Hematopoietic multipotent progenitor cell treated with erythropoietin and hydrocortisone succinate and interleukin-3 and kit ligand, for 8 days (in vitro differentiated cells): ENCODE data around the gene PRAMEF17.
"Not testable (repeated sequence)": the region's sequence is repeated elsewhere in the genome, so short reads cannot be mapped to it uniquely, and the experiment has no call there.

ENCODE experiments used
- DNase-seq: peaks from one replicate; pipeline ENCODE4 v3.0.0-alpha.2; 2015

Gene PRAMEF17

DNA sequence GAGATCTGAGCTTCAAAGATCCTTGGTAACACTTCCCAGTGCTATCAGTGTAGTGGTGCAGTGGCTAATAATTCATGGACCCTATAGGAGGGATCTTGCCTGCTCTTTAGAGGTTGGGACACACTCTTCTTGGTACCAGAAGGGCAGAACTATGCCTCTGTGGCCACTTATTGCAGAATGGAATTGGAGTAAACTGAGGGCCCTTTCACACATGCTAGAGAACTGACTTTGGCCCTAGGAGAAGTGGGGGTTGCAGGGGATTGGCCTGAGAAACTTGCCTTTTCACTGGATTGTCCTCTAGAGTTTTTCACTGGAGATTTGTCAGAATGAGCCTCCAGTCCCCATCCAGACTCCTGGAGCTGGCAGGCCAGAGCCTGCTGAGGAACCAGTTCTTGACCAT is at the start of gene PRAMEF17:
Gene PRAMEF17 (plus strand): TSS at position 301 of the 400 bp plus-strand sequence. CDS start 26 bp downstream, at position 327.
- DNase-seq = not testable (repeated sequence)

GRCh38 chr1:13342496-13342895 is 46.9 kb upstream of the PRAMEF17 start:
- DNase-seq = not testable (repeated sequence)

- not testable (repeated sequence) for DNase-seq
Measured at GRCh38 chr1:13347034-13347433, 42.4 kb upstream of the PRAMEF17 start, which contains the start of gene PRAMEF14. Gene PRAMEF14, minus strand, starts transcription at chr1:13347134. Its CDS starts 1,820 bp downstream, at chr1:13345314.

GRCh38 chr1:13353476-13353875 is 36.0 kb upstream of the PRAMEF17 start:
- DNase-seq = not testable (repeated sequence)

GRCh38 chr1:13354475-13354874 is 35.0 kb upstream of the PRAMEF17 start:
- not testable (repeated sequence) for DNase-seq

DNA sequence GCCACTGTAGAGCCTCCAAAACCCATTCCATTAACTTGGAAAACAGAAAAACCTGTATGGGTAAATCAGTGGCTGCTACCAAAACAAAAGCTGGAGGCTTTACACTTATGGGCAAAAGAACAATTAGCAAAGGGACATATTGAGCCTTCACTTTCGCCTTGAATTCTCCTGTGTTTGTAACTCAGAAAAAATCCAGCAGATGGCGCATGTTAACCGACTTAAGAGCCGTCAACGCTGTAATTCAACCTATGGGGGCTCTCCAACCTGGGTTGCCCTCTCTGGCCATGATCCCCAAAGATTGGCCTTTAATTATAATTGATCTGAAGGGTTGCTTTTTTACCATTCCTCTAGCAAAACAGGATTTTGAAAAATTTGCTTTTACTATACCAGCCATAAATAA is 32.7 kb upstream of the PRAMEF17 start:
- peak; percentile 69 for DNase-seq

GRCh38 chr1:13362364-13362763 is 27.1 kb upstream of the PRAMEF17 start:
- DNase-seq = not testable (repeated sequence)

GRCh38 chr1:13364928-13365327 is 24.5 kb upstream of the PRAMEF17 start:
- DNase-seq = not testable (repeated sequence)

DNA sequence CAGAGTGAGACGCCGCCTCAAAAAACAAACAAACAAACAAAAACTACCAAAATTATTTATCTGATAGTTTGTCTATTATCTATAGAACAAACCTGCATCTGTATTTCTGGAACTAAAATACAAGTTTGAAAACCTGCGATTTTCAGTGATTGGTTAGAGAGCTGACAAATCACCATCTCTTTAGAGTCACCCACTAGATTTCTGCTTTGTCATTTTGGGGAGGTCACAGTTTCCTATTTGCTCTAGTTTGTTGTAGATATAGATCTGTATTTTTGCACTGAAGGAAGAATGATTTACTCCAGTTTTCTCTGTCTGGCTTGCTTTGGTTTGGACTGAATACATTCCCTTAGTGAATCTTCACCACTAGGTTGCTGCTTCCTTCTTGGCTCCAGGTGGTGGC is 22.9 kb upstream of the PRAMEF17 start:
- not testable (repeated sequence) for DNase-seq

- DNase-seq = peak; percentile 50
Measured at GRCh38 chr1:13368544-13368943, 20.9 kb upstream of the PRAMEF17 start.

DNA sequence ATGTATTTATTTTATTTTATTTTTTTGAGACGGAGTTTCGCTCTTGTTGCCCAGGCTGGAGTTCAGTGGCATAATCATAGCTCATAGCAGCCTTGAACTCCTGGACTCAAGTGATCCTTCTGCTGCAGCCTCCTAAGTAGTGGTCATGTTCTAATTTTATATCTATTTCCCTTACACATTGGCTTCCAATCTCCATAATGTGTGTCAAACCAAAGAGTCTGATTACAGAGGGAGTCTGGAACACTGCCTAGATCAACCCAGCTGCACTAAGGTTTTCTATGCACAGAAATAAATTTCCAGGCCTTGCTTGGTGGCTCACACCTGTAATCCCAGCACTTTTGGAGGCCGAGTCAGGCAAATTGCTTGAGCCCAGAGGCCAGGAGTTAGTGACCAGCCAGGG is 10.4 kb upstream of the PRAMEF17 start:
- DNase-seq = not testable (repeated sequence)

DNA sequence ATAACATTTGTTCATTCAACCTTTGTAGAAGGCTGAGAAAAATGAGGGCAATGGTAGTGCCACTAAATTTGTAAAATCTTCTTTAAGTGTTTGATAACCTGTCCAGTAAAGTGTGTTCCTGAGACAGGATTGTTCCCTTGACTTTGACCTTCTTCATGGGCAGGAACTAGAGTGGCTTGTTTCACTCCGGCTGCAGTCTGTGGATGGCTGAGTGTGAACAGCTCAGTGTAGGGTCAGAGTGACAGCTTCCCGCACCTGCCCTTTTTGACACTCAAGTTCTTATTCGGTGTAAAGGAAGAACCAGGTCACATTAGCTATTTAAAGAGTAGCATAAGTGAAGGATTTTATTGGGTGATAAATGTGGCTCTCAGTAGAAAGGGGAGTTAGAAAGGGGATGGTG is 9.1 kb upstream of the PRAMEF17 start:
- DNase-seq = not testable (repeated sequence)

DNA sequence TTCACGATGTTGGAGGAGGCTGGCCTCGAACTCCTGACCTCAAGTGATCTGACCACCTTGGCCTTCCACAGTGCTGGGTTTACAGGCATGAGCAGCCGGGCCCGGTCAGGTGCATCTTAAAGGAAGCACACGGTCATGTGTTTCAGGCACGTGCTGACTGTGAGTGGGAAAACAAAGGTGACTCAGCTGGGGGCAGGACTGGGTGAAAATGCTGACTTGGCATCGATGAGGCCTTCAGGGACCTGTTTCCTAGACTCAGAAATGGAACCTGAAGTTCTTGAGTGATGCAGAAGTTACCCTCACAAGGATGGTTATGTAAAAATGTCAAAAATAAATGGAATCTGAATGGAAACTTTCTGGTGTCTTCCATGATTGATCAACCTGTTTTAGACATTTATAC is 3.6 kb downstream of the PRAMEF17 start:
- not testable (repeated sequence) for DNase-seq

DNA sequence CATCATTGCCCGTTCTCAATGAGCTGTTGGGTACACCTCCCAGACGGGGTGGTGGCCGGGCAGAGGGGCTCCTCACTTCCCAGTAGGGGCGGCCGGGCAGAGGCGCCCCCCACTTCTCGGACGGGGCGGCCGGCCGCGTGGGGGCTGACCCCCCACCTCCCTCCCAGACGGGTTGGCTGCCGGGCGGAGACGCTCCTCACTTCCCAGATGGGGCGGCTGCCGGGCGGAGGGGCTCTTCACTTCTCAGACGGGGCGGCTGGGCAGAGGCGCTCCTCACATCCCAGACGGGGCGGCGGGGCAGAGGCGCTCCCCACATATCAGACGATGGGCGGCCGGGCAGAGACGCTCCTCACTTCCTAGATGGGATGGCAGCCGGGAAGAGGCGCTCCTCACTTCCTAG is 5.3 kb downstream of the PRAMEF17 start:
- not testable (repeated sequence) for DNase-seq

GRCh38 chr1:13395311-13395710 is 5.9 kb downstream of the PRAMEF17 start:
- DNase-seq = not testable (repeated sequence)

DNA sequence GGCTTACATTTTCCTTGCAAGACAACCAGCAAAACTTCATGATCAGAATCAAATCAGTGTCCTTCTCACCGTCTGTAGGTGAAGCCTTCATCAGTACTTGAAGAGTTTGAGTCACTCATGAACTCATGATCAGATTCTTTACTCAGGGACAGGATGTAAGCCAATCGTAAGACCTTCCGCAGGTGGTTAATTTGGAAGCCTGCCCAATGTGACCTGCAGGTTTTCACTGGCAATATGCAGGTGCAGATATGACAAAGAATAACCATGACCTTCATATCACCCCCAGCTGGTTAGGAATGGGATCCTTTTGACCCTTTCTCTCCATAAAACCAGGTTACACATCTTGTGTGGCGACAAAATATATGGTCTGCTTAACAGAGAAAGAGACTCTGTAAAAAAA is 18.4 kb downstream of the PRAMEF17 start:
- no peak for DNase-seq

DNA sequence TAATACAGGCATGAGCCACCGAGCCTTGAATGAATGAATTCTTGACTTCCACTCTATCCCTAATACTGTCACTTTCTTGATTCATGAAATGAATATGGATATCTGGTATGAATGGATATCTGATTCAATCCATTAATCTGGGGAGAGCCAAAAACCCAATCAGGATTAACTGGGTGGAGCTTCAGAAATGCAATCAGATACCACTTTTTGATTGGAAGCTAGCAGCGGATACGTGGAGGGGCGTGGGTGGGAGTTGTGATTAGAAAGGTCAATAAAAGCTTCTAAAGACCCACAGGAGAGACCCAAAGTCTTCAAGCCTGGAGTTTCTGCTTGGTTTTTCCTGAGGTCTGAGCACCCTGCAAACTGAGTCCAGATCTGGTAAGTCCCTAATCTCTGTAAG is 20.7 kb downstream of the PRAMEF17 start, which contains the start of gene PRAMEF20:
Gene PRAMEF20 (plus strand): TSS at position 301 of the 400 bp plus-strand sequence. CDS start 5,905 bp downstream, outside the sequence.
- not testable (repeated sequence) for DNase-seq

DNA sequence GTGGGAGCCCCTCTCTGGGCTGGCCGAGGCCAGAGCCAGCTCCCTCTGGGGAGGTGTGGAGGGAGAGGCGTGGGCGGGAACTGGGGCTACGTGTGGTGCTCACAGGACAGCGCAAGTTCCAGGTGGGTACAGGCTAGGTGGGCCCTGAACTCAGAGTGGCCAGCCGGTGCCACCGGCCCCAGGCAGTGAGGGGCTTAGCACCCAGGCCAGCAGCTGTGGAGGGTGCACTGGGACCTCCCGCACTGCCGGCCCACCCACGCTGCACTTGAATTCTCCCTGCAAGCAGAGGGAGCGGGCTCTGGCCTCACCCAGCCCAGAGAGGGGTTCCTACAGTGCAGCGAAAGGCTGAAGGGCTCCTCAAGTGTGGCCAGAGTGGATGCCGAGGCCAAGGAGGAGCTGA is 41.1 kb downstream of the PRAMEF17 start:
- DNase-seq = no peak

GRCh38 chr1:13432251-13432650 is 42.8 kb downstream of the PRAMEF17 start:
- no peak for DNase-seq

- not testable (repeated sequence) for DNase-seq
Measured at GRCh38 chr1:13433694-13434358, 44.4 kb downstream of the PRAMEF17 start.

DNA sequence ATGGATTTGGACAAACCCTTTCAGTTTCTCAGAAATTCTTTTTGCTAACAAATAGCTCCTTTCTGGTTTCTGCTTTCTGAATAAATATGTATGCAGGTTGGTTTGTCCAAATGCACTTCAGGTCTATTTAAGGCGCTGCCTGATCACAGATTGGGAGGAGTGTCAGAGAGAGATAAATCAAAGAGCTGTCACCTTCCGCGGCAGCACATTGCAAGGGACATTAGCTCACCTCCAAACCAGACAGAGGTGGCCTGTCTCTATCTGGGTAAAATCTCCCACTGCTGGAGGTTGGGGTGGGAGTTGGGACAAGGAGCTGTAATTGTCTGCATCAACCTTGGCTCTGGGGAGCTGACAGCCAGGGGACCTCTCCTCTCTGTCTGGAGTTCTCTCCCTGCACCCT is 46.0 kb downstream of the PRAMEF17 start:
- DNase-seq = no peak

DNA sequence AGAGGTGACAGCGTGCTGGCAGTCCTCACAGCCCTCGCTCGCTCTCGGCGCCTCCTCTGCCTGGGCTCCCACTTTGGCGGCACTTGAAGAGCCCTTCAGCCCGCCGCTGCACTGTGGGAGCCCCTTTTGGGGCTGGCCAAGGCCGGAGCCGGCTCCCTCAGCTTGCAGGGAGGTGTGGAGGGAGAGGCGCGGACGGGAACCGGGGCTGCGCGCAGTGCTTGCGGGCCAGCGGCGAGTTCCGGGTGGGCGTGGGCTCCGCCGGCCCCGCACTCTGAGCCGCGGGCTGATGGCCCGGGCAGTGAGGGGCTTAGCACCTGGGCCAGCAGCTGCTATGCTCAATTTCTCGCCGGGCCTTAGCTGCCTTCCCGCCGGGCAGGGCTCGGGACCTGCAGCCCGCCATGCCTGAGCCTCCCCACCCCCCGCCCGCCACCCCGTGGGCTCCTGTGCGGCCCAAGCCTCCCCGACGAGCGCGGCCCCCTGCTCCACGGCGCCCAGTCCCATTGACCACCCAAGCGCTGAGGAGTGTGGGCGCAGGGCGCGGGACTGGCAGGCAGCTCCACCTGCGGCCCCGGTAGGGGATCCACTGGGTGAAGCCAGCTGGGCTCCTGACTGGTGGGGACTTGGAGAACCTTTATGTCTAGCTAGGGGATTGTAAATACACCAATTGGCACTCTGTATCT is 49.8 kb downstream of the PRAMEF17 start:
- DNase-seq = not testable (repeated sequence)
